HG03097 (cell line): ENCODE data around the gene EFNA2.

Source experiments
- ATAC-seq: cut with Tn5 transposase; IDR thresholded peaks from one replicate; pipeline ENCODE4 v1.9.1; 2021; ENCODE audit not compliant: unreplicated experiment, low FRiP score

EFNA2 gene

DNA sequence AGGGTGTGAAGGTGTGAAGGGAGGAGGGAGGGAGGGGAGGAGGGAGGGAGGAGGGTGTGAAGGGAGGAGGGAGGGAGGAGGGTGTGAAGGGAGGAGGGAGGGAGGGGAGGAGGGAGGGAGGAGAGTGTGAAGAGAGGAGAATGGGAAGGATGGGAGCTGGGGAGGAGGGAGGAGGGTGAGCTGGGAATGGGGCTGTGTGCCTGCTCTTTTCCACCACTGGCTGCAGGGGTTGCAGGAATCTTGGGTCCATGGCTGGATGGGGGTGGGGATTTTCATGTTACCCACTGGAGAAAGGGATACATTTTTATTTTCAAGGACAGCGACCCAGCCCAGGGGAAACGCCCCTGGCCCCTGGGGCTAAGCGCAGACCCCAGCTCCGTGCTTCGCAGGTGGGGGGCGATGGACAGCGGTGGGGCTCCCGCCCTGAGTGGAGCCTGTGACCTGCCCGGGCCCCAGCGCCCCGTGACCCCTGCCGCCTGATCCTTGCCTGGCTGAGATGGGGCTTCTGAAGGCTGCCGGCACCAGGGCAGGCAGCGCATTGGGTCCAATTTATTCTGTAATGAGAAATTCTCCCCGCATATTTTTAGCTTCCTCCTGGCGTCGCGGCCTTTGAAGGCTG lies 3.0 kb upstream of the EFNA2 start:
- no peak for ATAC-seq

- no peak for ATAC-seq
These were observed 2.3 kb upstream of the EFNA2 start for GRCh38 chr19:1283207-1283916.

GRCh38 chr19:1283917-1284292 lies 1.8 kb upstream of the EFNA2 start:
- ATAC-seq = no peak

- ATAC-seq = no peak
These were observed 1.2 kb upstream of the EFNA2 start for GRCh38 chr19:1284293-1284978.

DNA sequence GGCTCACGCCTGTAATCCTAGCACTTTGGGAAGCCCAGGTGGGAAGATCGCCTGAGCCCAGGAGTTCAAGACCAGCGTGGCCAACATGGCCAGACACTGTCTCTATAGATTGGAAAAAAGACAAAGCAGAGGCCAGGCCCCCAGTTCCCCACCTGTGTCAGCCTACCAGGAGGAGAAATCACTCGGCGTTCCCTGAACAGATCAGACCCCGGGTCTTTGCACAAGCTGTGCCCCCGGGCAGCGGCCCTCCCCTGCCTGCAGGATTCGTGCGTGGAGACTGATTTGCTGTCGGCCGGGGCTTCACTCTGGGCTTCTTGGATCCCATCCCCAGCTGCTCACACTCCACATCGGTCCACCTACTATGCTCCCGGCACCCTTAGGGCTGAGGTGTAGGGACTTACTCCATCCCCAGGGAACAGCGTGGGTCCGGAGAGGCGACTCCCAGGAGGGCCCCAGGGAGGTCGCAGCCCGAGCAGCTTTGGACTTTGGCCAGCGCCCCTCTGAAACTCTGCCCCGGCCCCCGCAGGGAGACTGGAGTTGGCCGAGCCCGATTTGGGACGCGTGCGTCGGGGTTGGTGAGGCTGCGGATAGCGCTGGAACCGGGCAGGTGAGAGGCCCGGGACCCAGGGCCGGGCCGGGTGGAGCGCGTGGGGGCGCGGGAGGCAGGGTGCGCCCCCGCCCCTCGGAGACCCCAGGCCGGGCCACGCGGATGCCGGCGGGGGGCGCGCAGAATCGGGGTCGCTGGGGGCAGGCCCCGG lies 515 bp upstream of the EFNA2 start:
- ATAC-seq = no peak

GRCh38 chr19:1286487-1287353 lies 1.0 kb downstream of the EFNA2 start:
- ATAC-seq = no peak

GRCh38 chr19:1287354-1288225 lies 1.9 kb downstream of the EFNA2 start:
- ATAC-seq = no peak

DNA sequence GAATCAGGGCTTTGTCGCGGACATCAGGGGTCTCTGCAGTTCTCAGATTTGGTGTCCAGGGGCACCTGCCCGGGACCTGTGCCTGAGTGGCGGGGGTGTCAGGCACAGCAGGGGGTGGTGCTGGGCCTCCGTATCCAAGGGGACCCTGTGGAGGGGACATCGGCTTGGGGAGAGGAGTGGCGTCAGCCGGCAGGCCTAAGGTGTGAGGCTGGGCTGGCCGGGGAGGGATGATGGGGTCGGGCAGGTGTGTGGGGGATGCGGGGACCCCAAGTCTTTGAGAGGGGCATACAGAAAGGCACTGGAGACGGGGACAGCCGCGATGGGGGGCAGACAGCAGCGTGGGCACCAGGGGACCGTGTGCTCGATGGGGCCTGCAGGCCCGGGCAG lies 2.5 kb downstream of the EFNA2 start:
- no peak for ATAC-seq

DNA sequence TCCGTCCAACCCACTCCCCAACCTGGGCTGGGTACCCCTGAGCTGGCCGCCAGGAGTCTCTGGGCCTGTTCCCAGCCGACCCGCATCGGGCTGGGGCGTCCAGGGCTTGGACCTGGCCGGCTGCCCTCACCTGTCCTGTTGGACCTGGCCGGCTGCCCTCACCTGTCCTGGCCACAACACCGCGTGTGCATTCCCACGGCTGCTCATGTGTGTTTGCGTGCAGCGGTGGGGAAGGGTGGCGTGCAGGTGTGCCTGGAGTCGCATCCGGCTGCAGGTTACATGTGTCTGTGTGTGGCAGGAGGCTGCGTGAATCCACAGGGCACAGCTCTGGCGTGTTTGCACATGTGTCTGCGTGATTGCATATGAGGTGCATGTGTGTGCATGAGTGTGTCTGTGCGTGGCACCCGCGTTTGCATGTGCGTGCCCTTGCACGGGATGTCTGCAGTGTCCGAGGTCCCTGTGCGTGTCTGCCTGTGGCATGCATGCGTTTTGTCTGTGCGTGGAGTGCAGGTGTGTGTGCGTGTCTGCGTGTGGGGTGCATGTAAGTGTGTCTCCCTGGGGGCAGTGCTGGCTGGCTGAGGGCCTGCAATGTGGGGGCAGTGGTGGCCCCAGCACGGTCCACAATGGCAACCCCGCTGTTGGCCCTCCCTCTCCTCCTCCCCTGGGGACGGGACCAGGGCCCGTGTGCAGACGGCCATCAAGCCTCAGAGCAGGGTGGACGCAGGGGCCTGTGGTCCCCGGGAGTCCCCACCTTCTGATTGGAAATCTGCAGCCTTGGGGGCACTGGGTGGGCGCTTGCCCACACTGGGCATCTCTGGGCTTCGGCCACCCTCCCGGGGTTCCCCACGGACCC lies 3.4 kb downstream of the EFNA2 start:
- no peak for ATAC-seq

DNA sequence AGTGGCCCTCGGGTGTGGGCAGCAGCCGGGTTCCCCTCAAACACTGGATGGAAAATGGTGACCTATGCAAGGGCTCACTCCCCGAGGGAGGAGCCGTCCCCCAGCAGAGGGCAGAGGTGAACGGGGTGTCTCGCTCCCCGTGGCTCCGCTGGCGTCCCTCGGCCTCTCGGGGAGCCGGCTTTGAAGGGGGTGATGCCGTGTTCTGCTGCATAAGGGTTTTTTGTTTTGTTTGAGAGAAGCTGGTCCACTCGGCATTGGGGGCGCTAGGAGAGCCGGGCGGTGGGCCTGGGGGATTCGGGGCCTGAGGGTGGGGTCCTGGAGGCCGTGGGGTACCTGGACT lies 4.0 kb downstream of the EFNA2 start:
- ATAC-seq = no peak

DNA sequence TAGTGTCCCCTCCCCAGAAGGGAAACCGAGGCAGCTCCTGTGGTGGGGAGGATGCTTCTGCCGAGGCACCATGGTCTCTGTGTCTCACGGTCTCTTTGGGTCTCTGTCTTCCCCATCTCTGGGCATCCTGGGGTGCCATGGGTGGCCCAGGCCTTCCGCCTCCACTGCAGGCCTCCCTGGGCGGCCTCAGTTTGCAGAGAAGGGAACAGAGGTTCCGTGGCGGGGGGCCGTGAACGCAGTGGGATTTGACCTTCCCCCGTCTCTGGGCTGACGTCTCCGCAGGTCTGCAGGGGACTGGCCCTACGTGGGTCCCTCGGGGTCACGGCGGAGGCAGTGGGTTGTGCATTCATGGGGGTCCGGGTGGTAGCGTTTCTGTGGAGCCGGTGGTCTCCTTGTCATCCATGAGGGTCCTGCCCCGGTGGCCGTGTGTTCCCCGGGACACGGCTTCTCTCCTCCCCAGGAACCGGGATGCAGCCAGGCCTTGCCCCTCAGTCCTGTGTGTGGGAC lies 4.6 kb downstream of the EFNA2 start:
- no peak for ATAC-seq

GRCh38 chr19:1290703-1291651 lies 5.3 kb downstream of the EFNA2 start:
- ATAC-seq = no peak

- no peak for ATAC-seq
These were observed 6.2 kb downstream of the EFNA2 start for GRCh38 chr19:1291761-1292418.

DNA sequence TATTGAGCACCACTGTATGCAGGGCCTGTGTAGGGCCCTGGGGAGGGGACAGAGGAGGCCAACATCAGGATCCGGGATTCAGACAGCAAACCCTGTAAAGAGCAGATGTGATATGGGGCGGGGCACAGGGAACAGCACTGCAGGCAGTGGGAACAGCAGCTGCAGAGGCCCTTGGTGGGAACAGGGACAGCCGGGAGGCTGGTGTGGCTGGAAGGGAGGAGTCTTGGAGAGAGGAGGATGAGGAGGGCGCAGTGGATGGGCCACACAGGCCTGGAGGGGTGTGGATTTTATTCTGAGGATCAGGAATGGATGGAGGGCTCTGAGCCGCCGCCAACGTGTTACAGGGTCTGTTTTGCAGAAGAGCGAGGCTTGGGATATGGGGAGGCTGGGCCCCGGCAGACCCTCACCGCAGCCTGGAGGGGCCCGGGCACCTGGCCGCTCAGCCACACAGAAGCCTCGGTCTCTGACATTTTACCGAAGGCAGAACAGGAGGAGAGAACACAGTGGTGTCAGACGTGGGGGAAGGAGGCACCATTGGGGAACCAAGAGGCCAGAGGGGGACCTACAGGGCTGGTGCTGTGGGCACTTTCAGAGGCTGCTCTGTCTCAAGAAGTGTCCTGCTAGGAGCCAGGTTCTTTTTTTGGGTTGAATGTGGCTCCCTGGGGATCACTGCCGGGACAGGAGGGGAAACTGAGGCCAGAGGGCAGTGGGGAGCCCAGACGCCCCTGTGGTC lies 6.9 kb downstream of the EFNA2 start:
- ATAC-seq = no peak

- no peak for ATAC-seq
These were observed 8.3 kb downstream of the EFNA2 start for GRCh38 chr19:1293782-1294604.
